H4 (cell line): Measurements from ENCODE around the gene ADISSP. TPM values are rescaled to one million over a fixed set of nuclear protein-coding genes. Genes with fewer than 3 reads are reported as not detected.

ENCODE experiments used
- DNase-seq: peaks from one replicate; pipeline ENCODE4 v3.0.0-alpha.2; 2015; ENCODE audit warnings: low spot score
- total RNA-seq: library from RNA; depleted of rRNA; stranded (reverse); fragments of >200 nt; shearing (Covaris generic); gene quantifications from 2 replicates; pipeline ENCODE4 v1.2.3, GENCODE V29; 2014

Gene ADISSP
- total RNA-seq, 1 experiment from 2014 or later: 38.3 TPM

DNA sequence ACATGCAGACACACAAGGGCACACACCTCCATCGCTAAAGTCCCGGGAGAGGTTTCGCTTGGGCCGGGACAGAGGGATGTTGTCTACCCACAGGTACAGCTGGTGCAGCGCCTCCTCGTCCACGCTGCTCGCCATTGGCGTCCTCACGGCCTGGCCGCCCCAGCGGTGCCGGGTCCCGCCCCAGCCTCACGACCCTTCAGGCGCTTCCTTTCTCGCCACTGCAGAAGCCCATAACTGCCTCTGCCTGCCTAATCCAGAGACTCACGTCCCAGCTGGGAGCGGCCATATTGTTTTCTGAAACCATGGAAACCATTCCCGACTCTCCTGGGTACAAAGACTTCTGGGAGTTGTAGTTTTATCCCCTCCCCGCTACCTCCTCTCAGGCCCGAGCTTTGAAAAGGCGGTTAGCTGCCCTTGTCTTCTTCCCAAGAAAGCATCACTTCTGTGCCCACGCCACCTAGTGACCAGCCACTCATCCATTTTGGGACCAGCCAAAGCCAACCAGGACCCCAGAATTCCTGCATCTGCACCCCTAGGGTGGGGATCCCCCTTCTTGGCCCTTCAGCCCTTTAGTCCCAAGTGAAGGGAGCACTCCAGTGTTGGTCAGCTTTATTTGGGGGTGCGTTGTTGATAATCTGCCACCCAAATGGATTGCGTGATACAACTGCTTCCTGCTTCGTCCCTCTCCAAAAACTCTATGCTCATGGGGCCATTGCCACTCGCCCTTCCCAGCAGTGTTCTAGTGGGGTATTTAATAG is 13.8 kb upstream of the ADISSP start, which contains the start of gene SPEF1:
Gene SPEF1, minus strand, starts transcription at position 296 of the 758 bp plus-strand sequence. Its CDS starts 161 bp downstream, at position 135.
- peak; percentile 94 for DNase-seq

DNA sequence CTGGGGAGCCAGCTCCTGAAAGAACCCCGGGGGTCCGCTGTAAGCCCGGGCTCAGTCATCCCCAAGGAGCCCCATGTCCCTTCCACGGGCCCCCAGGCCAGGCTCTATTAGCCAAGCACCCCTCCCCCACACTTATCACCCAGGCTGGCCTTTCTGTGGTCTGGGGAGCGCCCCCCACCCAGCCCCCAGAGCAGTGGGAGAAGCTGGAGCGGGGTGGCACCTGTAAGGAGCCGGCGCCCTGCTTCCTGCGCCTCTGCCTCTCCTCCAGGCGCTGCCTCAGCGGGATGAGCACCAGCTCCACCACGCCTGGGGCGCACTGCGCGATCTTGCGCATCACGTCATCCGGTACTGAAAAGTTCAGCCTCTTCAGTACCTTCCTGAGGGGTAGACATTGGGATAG is 11.4 kb upstream of the ADISSP start:
- DNase-seq: no peak

- no peak for DNase-seq
Measured at GRCh38 chr20:3777716-3778629, 10.4 kb upstream of the ADISSP start.

GRCh38 chr20:3777381-3777715 is 9.8 kb upstream of the ADISSP start:
- DNase-seq: no peak

DNA sequence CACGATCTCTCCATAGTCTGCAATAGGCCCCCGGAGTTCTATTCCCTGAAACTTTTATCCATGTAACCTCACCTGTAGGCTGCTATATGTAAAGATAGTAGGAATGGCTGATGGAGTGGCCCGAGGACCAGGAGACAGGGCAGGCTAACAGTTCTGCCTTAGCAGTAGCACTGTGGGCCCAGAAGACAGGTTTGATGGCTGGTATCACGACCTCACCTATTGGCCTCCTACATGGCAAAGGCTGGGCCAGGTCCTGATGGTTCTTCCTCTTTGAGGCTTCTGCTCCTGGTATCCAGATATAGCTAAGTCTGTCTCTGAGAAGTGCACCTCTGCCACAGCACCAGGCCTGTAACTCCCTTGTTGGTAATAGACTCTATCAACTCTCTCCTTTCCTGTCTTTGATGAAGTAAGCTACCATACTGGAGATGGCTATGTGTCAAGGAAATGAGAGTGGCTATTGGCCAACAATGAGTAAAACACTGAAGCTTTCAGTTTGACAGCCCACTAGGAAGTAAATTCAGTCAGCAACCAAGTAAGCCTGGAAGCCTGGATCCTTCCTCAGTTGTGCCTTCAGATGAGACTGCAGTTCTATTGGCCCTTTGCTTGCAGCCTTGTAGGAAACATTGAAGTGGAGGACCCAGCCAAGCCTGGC is 8.0 kb upstream of the ADISSP start:
- DNase-seq: no peak

DNA sequence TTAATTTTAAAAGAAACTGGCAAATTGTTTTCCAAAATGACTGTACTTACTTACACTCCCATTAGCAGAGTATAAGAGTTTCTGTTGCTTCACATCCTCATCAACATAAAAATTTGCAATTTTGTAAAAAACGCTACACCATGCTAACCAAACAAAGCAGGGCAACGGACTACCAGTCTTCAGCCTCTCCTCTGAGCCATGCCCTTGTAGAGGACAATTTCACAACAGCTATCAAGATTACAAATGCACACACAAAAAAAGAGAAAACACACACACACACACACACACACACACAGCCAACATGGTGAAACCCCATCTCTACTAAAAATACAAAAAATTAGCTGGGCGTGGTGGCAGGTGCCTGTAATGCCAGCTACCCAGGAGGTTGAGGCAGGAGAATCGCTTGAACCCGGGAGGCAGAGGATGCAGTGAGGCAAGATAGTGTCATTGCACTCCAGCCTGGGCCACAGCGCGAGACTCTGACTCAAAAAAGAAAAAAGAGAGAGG is 4.1 kb upstream of the ADISSP start:
- DNase-seq: no peak

- DNase-seq: peak; percentile 79
Measured at GRCh38 chr20:3768342-3769130, 983 bp upstream of the ADISSP start.

GRCh38 chr20:3767110-3767426 is 485 bp downstream of the ADISSP start:
- DNase-seq: no peak

DNA sequence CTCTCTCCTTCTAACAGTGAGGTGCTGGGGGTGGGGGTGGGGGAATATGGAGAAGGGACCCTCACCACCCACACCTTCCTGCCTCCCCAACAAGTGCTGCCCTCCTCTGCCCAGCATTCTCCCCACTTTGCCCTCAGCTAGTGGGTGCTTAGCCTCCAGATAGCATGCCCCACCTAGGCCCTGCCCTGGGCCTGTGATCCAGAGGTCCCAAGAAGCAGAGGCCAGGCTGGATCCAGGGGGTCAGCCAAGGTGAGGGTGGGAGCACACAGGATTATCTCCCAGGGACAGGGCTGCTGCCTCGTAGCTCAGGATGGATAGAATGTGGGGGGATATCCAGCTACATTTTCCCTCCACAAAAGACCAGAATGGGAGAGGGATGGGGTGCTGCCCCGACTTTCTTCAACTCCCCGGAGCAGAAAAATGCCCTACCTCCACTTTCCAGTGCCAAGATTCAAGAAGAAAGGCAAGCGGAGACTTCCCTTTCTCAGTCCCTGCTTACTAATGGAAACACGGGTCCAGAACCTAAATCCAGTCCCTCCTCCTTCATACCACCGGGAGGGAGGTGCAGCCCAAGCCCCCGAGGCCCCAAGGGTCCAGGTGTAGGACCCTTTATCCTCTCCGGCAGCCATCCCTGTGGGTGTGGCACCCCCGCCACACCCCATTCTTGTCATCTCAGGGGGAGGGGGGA is 987 bp downstream of the ADISSP start:
- no peak for DNase-seq

DNA sequence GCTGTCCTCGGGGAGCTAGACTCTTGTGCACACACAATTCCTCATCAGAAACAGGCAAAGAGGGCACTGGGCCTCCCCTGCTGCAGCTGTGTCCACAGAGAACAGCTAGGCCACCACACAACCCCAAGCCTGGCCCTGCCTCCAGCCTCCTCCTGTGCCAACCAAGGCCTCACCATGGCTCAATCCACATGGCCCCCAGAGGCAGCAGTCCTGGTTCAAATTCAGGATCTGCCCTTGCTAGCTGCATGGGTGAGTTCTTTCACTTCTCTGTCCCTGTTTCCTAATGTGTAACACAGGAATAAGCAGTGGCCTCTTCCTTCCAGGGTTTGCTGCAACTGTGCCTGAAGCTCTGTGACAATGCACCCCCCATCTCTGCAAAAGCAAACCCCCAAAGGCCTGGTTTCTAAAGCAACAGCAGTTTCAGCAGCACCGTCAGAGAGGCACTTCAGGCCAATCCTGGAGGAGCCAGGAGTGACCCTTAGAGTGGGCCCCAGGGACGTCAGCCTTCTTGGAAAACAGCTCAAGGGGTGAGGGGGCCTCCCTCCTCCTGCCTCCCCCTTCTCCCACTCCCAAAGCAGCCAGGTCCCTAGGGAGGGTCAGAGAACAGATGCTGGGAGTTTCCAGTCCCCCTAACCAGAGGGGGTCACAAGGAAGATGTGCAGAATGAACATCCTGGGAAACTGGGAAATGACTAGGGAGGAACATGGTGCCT is 2.2 kb downstream of the ADISSP start:
- no peak for DNase-seq

DNA sequence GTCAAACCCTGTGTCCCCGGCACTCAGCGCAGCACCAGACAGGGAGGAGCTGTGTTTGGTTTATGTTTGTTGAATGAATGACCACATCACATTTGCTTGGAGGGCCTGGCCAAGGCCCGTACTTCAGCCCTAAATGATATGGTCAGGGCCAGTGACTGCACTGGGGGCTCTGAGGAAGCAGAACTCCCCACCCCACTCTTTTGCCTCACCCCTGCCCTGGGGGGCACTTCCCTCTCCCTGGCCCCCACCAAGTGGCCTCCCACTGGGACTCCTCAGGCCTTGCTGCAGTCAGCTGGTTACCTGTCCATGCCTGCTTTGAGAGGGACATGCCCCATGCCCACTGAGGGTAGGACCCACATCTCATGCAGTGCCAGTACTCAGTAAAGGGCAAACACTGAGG is 2.9 kb downstream of the ADISSP start:
- DNase-seq: no peak

GRCh38 chr20:3763671-3764601 is 3.6 kb downstream of the ADISSP start:
- DNase-seq: no peak

GRCh38 chr20:3760655-3761348 is 6.8 kb downstream of the ADISSP start:
- no peak for DNase-seq

GRCh38 chr20:3759884-3760283 is 7.7 kb downstream of the ADISSP start:
- DNase-seq: no peak

- DNase-seq: no peak
Measured at GRCh38 chr20:3759316-3759823, 8.2 kb downstream of the ADISSP start.

- no peak for DNase-seq
Measured at GRCh38 chr20:3758566-3758965, 9.0 kb downstream of the ADISSP start.

DNA sequence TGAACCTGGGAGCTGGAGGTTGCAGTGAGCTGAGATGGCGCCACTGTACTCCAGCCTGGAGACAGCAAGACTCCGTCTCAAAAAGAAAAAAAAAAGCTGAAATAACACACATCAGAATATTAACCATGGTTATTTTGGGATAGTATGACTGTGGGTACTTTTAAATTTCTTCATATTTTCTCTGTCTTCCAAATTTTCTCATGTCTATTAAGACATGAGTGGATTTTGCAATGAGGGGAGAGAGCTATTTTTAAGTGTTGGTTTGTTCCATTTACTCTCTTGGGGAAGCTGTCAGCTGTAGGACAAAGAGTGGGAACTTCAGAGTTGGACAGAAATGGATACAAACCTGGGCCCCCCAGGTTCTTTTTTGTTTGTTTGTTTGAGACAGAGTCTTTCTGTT is 10.3 kb downstream of the ADISSP start:
- no peak for DNase-seq

- no peak for DNase-seq
Measured at GRCh38 chr20:3755814-3756480, 11.6 kb downstream of the ADISSP start.
